Nephron progenitor cell (in vitro differentiated cells): ENCODE measurements around the gene RFC3.

ENCODE experiments used
- DNase-seq: peaks from one replicate; pipeline ENCODE4 v3.0.0; 2021
- H3K27ac Mint-ChIP-seq: 2 replicates; pipeline ENCODE4 v1.8.0; 2021; ENCODE audit warnings: mild to moderate bottlenecking, moderate library complexity, mixed read lengths
- H3K27me3 Mint-ChIP-seq: 2 replicates; pipeline ENCODE4 v1.8.0; 2021; ENCODE audit warnings: mild to moderate bottlenecking, low read depth, mixed read lengths; ENCODE audit not compliant: poor library complexity
- H3K36me3 Mint-ChIP-seq: 2 replicates; pipeline ENCODE4 v1.8.0; 2021; ENCODE audit warnings: low read depth, mixed read lengths
- H3K4me1 Mint-ChIP-seq: 2 replicates; pipeline ENCODE4 v1.8.0; 2021; ENCODE audit warnings: mixed read lengths
- H3K4me3 Mint-ChIP-seq: 2 replicates; pipeline ENCODE4 v1.8.0; 2021; ENCODE audit warnings: mild to moderate bottlenecking, moderate library complexity, mixed read lengths
- H3K9me3 Mint-ChIP-seq: 2 replicates; pipeline ENCODE4 v1.8.0; 2021; ENCODE audit warnings: mild to moderate bottlenecking, moderate library complexity, mixed read lengths
- CTCF ChIP-seq: fragments of 200-600 bp; sonication (generic); IDR thresholded peaks from 2 replicates; pipeline ENCODE4 v1.5.0; 2021; ENCODE audit warnings: antibody characterized with exemption

RFC3 gene

DNA sequence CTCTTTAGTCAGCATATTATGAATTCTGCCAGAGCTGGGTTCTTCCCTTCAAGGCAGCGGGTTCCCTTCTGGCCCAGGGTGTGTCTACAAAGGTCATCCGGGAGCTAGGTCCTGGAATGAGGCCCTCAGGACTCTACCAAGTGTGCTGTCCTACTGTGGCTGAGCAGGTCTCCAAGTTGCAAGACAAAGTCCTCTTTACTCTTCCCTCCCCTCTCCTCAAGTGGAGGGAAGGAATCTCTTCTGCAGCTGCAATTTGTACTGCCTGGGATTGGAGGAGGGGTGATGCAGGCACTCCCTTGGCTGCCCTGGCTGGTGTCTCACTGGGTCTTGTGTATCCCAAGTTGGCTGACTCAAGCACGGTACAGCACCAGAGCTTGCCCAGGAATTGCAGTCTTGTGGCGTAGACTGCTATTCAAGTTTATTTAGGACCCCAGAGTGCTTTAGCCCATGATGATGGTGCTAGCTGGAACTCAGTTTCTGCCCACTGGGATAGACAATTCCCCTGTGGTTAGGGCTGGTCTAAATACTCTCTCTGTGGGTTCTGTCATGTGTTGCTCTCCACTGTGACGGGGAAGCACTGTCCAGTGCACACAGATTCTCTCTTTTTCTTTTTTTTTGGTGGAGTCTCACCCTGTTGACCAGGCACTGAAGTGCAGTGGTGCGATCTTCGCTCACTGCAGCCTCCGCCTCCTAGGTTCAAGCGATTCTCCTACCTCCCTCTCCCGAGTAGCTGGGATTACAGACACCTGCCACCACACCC, 28.5 kb downstream of the RFC3 start:
- TF ChIP-seq CTCF: no peak
- no peaks in the 10 kb centered on the region for H3K4me1 Mint-ChIP-seq
- H3K36me3 Mint-ChIP-seq: peaks cover 63% of the 10 kb centered on the region
- peaks cover 3% of the 10 kb centered on the region for H3K27me3 Mint-ChIP-seq
- no peak overlapping the region for H3K27ac Mint-ChIP-seq
- no peak overlapping the region for H3K4me3 Mint-ChIP-seq
- no peak for DNase-seq
- no peaks in the 10 kb centered on the region for H3K9me3 Mint-ChIP-seq

DNA sequence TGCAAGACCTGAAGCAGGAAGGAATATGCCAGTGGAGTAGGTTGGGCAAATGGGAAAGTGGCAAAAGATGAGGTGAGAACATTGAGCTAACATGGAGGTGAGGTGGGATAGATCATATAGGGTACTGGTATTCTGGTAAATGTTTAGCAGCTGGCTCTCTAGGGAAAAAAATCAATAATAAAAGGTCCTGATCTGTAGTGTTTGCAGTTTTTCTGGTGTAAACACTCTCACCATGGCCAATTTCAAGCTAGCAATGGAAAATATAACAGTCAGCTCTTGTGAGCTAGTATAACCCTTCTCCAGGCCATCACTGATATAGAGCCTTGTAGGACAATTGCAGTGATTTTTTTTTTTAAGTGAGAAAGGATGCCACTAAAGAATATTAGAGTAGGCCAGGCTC, 31.3 kb downstream of the RFC3 start:
- peaks cover 55% of the 10 kb centered on the region for H3K36me3 Mint-ChIP-seq
- H3K27me3 Mint-ChIP-seq: peaks cover 3% of the 10 kb centered on the region
- H3K27ac Mint-ChIP-seq: no peak overlapping the region
- TF ChIP-seq CTCF: no peak
- H3K9me3 Mint-ChIP-seq: no peaks in the 10 kb centered on the region
- no peak overlapping the region for H3K4me3 Mint-ChIP-seq
- DNase-seq: no peak
- H3K4me1 Mint-ChIP-seq: no peaks in the 10 kb centered on the region

GRCh38 chr13:33855371-33855895, 37.5 kb downstream of the RFC3 start:
- H3K36me3 Mint-ChIP-seq: peaks cover 56% of the 10 kb centered on the region
- H3K9me3 Mint-ChIP-seq: no peaks in the 10 kb centered on the region
- H3K4me3 Mint-ChIP-seq: no peak overlapping the region
- H3K4me1 Mint-ChIP-seq: no peaks in the 10 kb centered on the region
- H3K27ac Mint-ChIP-seq: no peak overlapping the region
- TF ChIP-seq CTCF: no peak
- DNase-seq: no peak
- H3K27me3 Mint-ChIP-seq: no peaks in the 10 kb centered on the region

DNA sequence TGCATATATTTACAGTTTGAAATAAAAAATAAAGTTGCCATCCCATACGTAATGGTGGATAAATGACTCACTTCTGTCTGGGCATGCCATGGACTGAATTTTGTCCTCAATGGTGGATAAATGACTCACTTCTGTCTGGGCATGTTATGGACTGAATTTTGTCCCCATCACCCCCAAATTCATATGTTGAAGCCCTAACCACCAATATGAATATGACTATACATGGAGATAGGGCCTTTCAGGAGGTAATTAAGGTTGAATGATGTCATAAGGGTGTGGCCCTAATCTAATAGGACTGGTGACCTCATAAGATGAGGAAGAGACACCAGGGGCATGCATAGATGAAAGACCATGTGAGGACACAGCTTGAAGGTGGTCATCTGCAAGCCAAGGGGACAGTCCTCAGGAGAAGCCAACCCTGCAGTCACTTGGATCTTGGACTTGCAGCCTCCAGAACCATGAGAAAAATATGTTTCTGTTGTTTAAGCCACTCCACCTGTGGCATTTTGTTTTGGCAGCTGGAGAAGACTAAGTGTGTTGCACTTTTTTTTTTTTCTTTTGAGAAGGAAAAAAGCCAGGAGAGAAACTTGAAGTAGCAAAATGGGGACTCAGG, 41.8 kb downstream of the RFC3 start:
- H3K4me3 Mint-ChIP-seq: no peak overlapping the region
- no peak overlapping the region for H3K27ac Mint-ChIP-seq
- peaks cover 4% of the 10 kb centered on the region for H3K4me1 Mint-ChIP-seq
- H3K27me3 Mint-ChIP-seq: no peaks in the 10 kb centered on the region
- peaks cover 6% of the 10 kb centered on the region for H3K9me3 Mint-ChIP-seq
- TF ChIP-seq CTCF: no peak
- no peak for DNase-seq
- H3K36me3 Mint-ChIP-seq: peaks cover 58% of the 10 kb centered on the region

GRCh38 chr13:33860526-33860925, 42.6 kb downstream of the RFC3 start:
- H3K27ac Mint-ChIP-seq: no peak overlapping the region
- H3K27me3 Mint-ChIP-seq: no peaks in the 10 kb centered on the region
- TF ChIP-seq CTCF: no peak
- peaks cover 7% of the 10 kb centered on the region for H3K9me3 Mint-ChIP-seq
- DNase-seq: no peak
- H3K4me3 Mint-ChIP-seq: no peak overlapping the region
- peaks cover 4% of the 10 kb centered on the region for H3K4me1 Mint-ChIP-seq
- H3K36me3 Mint-ChIP-seq: peaks cover 57% of the 10 kb centered on the region

GRCh38 chr13:33862016-33862415, 44.1 kb downstream of the RFC3 start:
- Mint-ChIP-seq H3K9me3 (peaks cover 7% of the 10 kb centered on the region), H3K27me3 (peaks cover 3% of the 10 kb centered on the region), H3K4me3 (no peak overlapping the region), H3K4me1 (peaks cover 4% of the 10 kb centered on the region), H3K27ac (no peak overlapping the region), H3K36me3 (peaks cover 48% of the 10 kb centered on the region)
- TF ChIP-seq CTCF: no peak
- DNase-seq: no peak
